ENCODE measurements around the gene ZBTB40.

DNA sequence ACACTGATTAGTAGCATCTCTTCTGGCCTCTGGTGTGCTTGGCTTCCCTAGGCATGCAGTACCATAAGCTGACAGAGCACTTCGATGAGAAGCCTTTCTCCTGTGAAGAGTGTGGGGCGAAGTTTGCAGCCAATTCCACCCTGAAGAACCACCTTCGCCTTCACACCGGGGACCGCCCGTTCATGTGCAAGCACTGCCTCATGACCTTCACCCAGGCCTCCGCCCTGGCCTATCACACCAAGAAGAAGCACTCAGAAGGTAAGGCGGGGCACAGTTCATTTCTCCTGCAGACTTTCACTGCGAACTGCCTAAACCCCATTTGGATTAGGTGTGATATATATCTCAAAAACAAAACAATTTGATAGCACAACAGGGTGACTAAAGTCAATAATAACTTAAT, 61.2 kb downstream of the ZBTB40 start:
- no peak for TF ChIP-seq CTCF (IDR thresholded peaks at IDR 0.05; ENCODE audit: poor library complexity)
- TF ChIP-seq EZH2 (IDR thresholded peaks at IDR 0.05; ENCODE audit: borderline replicate concordance), result no peak
- TF ChIP-seq EZH2phosphoT487 (IDR thresholded peaks at IDR 0.05; ENCODE audit: low read depth, severe bottlenecking, unreplicated experiment), result no peak

All from hepatocyte (in vitro differentiated cells).